ENCODE results near the gene BANK1. TPM values are rescaled to one million over a fixed set of nuclear protein-coding genes. Genes with fewer than 3 reads are reported as not detected.

Gene BANK1
- total RNA-seq, 4 donors from 2014 or later, result 0.27 to 1.2 (median 0.51) TPM

DNA sequence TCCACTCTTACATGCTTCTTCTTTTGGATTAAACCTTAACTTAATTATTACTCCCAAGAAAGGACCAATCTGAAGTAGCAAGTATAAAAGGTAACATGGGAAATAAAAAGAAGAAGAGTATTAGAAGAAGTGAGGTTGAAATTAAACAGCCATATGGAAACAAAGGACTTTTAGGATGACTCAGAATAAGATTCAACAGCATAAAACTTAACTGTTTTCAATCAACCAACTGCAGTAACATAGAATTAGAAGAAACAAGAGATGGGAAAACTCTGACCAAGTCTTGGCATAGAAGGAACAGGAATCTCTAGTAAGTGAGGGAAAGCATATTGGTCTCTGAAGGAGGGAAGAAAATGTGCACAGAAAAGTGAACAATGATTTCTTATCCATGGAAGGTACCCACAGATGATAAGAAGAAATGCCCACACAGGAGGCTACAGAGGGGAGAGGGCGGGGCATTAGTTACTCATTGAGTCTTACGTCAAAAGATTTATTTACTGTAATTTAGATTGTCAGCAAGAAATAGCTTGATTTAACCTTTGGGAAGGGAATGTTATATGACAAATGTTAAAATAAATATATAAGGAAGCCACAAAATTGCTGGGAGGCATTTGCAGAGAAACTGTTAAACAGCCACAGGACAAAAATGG is 177.3 kb downstream of the BANK1 start:
- H3K9me3 ChIP-seq, result no peaks in the 10 kb centered on the region
- no peak overlapping the region for H3K27ac ChIP-seq
- WGBS, 2 donors, result 71 to 83% methylated on average over 2 of the region's 2 CpGs
- no peak for DNase-seq
- H3K36me3 ChIP-seq, result no peaks in the 10 kb centered on the region
- intact Hi-C loops (cut with DNase I), result no loop called here
- TF ChIP-seq, protein P1, sequence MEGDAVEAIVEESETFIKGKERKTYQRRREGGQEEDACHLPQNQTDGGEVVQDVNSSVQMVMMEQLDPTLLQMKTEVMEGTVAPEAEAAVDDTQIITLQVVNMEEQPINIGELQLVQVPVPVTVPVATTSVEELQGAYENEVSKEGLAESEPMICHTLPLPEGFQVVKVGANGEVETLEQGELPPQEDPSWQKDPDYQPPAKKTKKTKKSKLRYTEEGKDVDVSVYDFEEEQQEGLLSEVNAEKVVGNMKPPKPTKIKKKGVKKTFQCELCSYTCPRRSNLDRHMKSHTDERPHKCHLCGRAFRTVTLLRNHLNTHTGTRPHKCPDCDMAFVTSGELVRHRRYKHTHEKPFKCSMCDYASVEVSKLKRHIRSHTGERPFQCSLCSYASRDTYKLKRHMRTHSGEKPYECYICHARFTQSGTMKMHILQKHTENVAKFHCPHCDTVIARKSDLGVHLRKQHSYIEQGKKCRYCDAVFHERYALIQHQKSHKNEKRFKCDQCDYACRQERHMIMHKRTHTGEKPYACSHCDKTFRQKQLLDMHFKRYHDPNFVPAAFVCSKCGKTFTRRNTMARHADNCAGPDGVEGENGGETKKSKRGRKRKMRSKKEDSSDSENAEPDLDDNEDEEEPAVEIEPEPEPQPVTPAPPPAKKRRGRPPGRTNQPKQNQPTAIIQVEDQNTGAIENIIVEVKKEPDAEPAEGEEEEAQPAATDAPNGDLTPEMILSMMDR (IDR thresholded peaks at IDR 0.05), result no peak
- TF ChIP-seq POLR2A (IDR thresholded peaks at IDR 0.05), result no peak
- H3K4me1 ChIP-seq, result no peaks in the 10 kb centered on the region
- no peak overlapping the region for H3K4me3 ChIP-seq
- H3K27me3 ChIP-seq, result no peaks in the 10 kb centered on the region

DNA sequence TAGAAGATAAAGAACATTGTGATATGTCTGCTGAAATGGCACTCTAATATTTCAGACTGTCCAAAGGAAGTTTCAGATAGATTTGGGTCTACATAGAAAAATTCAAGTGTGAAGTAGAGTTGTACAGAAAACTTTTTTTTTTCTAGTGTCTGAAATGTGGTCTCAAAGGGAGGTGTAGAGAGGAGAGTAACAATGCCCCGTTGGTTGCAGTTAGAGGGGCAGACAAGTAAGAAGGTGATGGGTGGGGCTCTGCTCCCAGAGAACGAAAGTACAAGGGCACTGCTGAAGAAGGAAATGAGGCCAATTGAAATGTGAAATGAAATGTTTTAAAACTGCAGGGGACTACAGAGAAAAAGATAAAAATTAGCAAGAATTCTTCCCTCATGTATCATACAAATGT is 177.8 kb downstream of the BANK1 start:
- WGBS, 2 donors, result 78 to 94% methylated on average over 2 of the region's 2 CpGs

DNA sequence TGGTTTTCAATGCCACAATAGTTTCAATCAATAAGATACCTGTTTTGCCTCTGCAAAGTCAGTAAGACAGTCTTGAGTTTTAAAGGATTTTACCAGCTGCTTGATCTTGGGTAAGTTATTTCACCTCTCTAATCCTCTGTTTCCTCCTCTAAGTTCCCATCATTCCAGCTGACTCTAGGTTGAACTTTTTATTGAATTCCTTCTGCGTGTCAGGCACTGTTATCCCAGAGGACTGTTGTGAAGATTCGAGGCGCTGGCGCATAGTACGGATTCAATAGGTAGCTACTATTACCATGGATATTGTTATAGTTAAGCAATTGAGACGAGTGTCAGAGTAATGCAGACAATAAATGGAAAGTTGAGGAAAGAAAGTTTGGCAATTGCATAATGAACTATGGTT is 179.4 kb downstream of the BANK1 start:
- no peaks in the 10 kb centered on the region for H3K36me3 ChIP-seq
- no peak overlapping the region for H3K27ac ChIP-seq
- DNase-seq, result no peak
- no peaks in the 10 kb centered on the region for H3K27me3 ChIP-seq
- intact Hi-C loops (cut with DNase I), result no loop called here
- no peak overlapping the region for H3K4me3 ChIP-seq
- no peak for TF ChIP-seq POLR2A (IDR thresholded peaks at IDR 0.05)
- TF ChIP-seq, protein P1 (IDR thresholded peaks at IDR 0.05), result no peak
- no peaks in the 10 kb centered on the region for H3K9me3 ChIP-seq
- WGBS, 2 donors, result 74 to 83% methylated on average over 6 of the region's 6 CpGs
- no peaks in the 10 kb centered on the region for H3K4me1 ChIP-seq

More for the DNA sequence above, 177.8 kb downstream of the BANK1 start:
- H3K36me3 ChIP-seq, result no peaks in the 10 kb centered on the region
- H3K4me3 ChIP-seq, result no peak overlapping the region
- H3K27me3 ChIP-seq, result no peaks in the 10 kb centered on the region
- H3K4me1 ChIP-seq, result no peaks in the 10 kb centered on the region
- no peak for DNase-seq
- TF ChIP-seq POLR2A (IDR thresholded peaks at IDR 0.05), result no peak
- TF ChIP-seq, protein P1 (IDR thresholded peaks at IDR 0.05), result no peak
- H3K27ac ChIP-seq, result no peak overlapping the region
- intact Hi-C loops (cut with DNase I), result no loop called here
- H3K9me3 ChIP-seq, result no peaks in the 10 kb centered on the region

DNA sequence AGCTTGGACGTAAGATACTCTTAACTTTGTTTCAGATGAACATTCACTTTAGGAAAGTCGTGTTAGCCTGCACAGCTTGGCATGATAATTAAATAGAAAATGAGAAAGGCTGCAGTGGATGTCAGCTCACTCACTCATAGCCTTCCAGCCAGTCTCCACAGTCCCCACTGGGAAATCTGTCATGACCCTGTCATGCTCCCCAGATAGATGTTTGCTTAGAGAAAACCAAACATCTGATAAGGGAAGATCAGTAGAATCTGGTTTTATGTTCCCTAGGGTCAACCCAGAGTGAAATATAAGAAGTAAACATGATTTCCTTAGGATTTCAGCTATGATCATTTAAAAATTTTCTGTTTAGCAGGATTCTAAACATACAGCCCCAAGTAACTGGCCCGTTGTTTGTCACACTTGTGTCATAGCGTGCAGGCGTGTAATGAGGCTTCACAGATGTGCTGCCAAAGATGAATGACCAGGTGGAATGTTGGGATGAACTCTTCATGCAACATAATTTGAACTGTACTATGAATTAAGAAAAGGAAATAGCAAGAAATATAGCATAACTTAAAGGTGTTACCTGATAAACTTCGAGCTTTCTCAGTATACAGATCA is 180.1 kb downstream of the BANK1 start:
- no peaks in the 10 kb centered on the region for H3K4me1 ChIP-seq
- no peaks in the 10 kb centered on the region for H3K9me3 ChIP-seq
- H3K36me3 ChIP-seq, result no peaks in the 10 kb centered on the region
- 64% methylated on average over 6 of the region's 6 CpGs for WGBS, 2 donors
- no peak overlapping the region for H3K4me3 ChIP-seq
- DNase-seq, result no peak
- TF ChIP-seq, protein P1 (IDR thresholded peaks at IDR 0.05), result no peak
- no peak for TF ChIP-seq POLR2A (IDR thresholded peaks at IDR 0.05)
- H3K27me3 ChIP-seq, result no peaks in the 10 kb centered on the region
- H3K27ac ChIP-seq, result no peak overlapping the region
- intact Hi-C loops (cut with DNase I), result no loop called here

DNA sequence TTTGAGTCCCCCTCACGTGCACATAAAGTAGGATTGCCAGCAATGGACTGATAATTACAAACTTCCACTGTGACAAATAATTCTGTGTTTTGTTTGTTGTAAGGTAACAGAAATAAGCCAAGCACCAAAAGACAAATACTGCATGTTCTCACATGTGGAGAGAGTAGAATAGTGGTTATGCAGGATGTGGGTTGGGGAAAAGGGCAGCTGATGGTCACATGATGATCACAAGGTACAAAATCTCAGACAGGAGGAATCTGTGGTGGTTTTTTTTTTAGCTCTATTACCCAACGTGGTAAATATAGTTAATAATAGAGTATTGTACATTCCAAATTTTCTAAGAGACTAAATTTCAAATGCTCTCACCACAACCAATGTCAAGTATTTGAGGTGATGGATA is 182.3 kb downstream of the BANK1 start:
- 37 to 43% methylated on average over 2 of the region's 2 CpGs for whole genome bisulfite sequencing, 2 donors
- Histone ChIP-seq H3K27me3 (no peaks in the 10 kb centered on the region), H3K4me3 (no peak overlapping the region), H3K27ac (no peak overlapping the region), H3K36me3 (no peaks in the 10 kb centered on the region), H3K4me1 (peaks cover 0 to 3% (median 0%) of the 10 kb centered on the region in 3 donors), H3K9me3 (no peaks in the 10 kb centered on the region)
- TF ChIP-seq, protein P1 (IDR thresholded peaks at IDR 0.05), result no peak
- TF ChIP-seq POLR2A (IDR thresholded peaks at IDR 0.05), result no peak
- DNase-seq, result no peak
- intact Hi-C loops (cut with DNase I), result no loop called here
